NCI-H1694 treated with DMSO at 0.1 percent for 48 hours (cell line): ENCODE measurements around the gene TRAPPC14.

ENCODE experiments used
- DNase-seq: peaks from one replicate; lab custom pipeline; 2025; lab: John Stamatoyannopoulos, UW

The TRAPPC14 gene

GRCh38 chr7:100124301-100125230, 34.0 kb downstream of the TRAPPC14 start:
- no peak for DNase-seq

GRCh38 chr7:100122568-100122967, 36.0 kb downstream of the TRAPPC14 start:
- DNase-seq, result no peak

GRCh38 chr7:100122067-100122466, 36.5 kb downstream of the TRAPPC14 start:
- DNase-seq, result no peak

- DNase-seq, result no peak
Observed at GRCh38 chr7:100120733-100121036, 37.8 kb downstream of the TRAPPC14 start.

- peak; percentile 61 for DNase-seq
Observed at GRCh38 chr7:100119970-100120732, 38.4 kb downstream of the TRAPPC14 start.

- DNase-seq, result peak; percentile 95
Observed at GRCh38 chr7:100119072-100119969, 39.2 kb downstream of the TRAPPC14 start, which contains the start of the genes CNPY4 and TAF6. CNPY4 (plus strand) TSS chr7:100119634; CDS start chr7:100119745, 111 bp downstream. TAF6 (minus strand) TSS chr7:100119358; CDS start chr7:100114209, 5,149 bp downstream.

GRCh38 chr7:100118388-100119071, 40.0 kb downstream of the TRAPPC14 start:
- DNase-seq, result no peak

- no peak for DNase-seq
Observed at GRCh38 chr7:100115026-100115425, 43.5 kb downstream of the TRAPPC14 start.

- DNase-seq, result no peak
Observed at GRCh38 chr7:100111914-100112313, 46.6 kb downstream of the TRAPPC14 start.

- no peak for DNase-seq
Observed at GRCh38 chr7:100111156-100111555, 47.4 kb downstream of the TRAPPC14 start.

- DNase-seq, result no peak
Observed at GRCh38 chr7:100109521-100110163, 48.9 kb downstream of the TRAPPC14 start.

- DNase-seq, result no peak
Observed at GRCh38 chr7:100107890-100108289, 50.6 kb downstream of the TRAPPC14 start.

GRCh38 chr7:100107125-100107737, 51.3 kb downstream of the TRAPPC14 start:
- no peak for DNase-seq

GRCh38 chr7:100106633-100107032, 51.9 kb downstream of the TRAPPC14 start:
- no peak for DNase-seq

GRCh38 chr7:100105534-100105933, 53.0 kb downstream of the TRAPPC14 start:
- DNase-seq, result no peak
